HG03432 (cell line): ENCODE measurements around the gene DUSP10.

Source experiments
- ATAC-seq: cut with Tn5 transposase; IDR thresholded peaks from one replicate; pipeline ENCODE4 v1.9.1; 2021; ENCODE audit warnings: mild to moderate bottlenecking, moderate library complexity; ENCODE audit not compliant: unreplicated experiment

The DUSP10 gene

GRCh38 chr1:221735999-221736398 is 5.9 kb downstream of the DUSP10 start:
- no peak for ATAC-seq

- ATAC-seq = no peak
Measured at GRCh38 chr1:221734187-221734586, 7.7 kb downstream of the DUSP10 start.

GRCh38 chr1:221732052-221732451 is 9.8 kb downstream of the DUSP10 start:
- ATAC-seq = no peak

GRCh38 chr1:221729771-221730330 is 12.0 kb downstream of the DUSP10 start:
- ATAC-seq = no peak

- no peak for ATAC-seq
Measured at GRCh38 chr1:221728037-221728505, 13.8 kb downstream of the DUSP10 start.

GRCh38 chr1:221727146-221728036 is 14.5 kb downstream of the DUSP10 start:
- ATAC-seq = no peak

GRCh38 chr1:221725735-221726672 is 15.9 kb downstream of the DUSP10 start:
- peak; percentile 66 for ATAC-seq

- no peak for ATAC-seq
Measured at GRCh38 chr1:221724931-221725605, 16.8 kb downstream of the DUSP10 start.

GRCh38 chr1:221723848-221724236 is 18.0 kb downstream of the DUSP10 start:
- ATAC-seq = no peak

- ATAC-seq = no peak
Measured at GRCh38 chr1:221723018-221723847, 18.7 kb downstream of the DUSP10 start.

GRCh38 chr1:221722254-221723017 is 19.5 kb downstream of the DUSP10 start:
- ATAC-seq = no peak

- ATAC-seq = no peak
Measured at GRCh38 chr1:221720545-221720944, 21.3 kb downstream of the DUSP10 start.

- ATAC-seq = no peak
Measured at GRCh38 chr1:221719987-221720386, 21.9 kb downstream of the DUSP10 start.

- no peak for ATAC-seq
Measured at GRCh38 chr1:221719278-221719597, 22.7 kb downstream of the DUSP10 start.

GRCh38 chr1:221718381-221719277 is 23.3 kb downstream of the DUSP10 start:
- no peak for ATAC-seq

GRCh38 chr1:221717485-221717853 is 24.4 kb downstream of the DUSP10 start:
- ATAC-seq = no peak

GRCh38 chr1:221716713-221717484 is 25.0 kb downstream of the DUSP10 start:
- no peak for ATAC-seq
